Measurements from ENCODE around the gene MED8. TPM values are rescaled to one million over a fixed set of nuclear protein-coding genes. Genes with fewer than 3 reads are reported as not detected.
A peak's percentile ranks its signal among the peaks of the same experiment; 100 is the strongest.

MED8 gene
- total and polyA plus RNA-seq, 9 of the 15 experiments (the other 6 are each of a cell fraction or from before 2014, with no cell fraction given), result 23.0 to 120 (median 56.4) TPM

DNA sequence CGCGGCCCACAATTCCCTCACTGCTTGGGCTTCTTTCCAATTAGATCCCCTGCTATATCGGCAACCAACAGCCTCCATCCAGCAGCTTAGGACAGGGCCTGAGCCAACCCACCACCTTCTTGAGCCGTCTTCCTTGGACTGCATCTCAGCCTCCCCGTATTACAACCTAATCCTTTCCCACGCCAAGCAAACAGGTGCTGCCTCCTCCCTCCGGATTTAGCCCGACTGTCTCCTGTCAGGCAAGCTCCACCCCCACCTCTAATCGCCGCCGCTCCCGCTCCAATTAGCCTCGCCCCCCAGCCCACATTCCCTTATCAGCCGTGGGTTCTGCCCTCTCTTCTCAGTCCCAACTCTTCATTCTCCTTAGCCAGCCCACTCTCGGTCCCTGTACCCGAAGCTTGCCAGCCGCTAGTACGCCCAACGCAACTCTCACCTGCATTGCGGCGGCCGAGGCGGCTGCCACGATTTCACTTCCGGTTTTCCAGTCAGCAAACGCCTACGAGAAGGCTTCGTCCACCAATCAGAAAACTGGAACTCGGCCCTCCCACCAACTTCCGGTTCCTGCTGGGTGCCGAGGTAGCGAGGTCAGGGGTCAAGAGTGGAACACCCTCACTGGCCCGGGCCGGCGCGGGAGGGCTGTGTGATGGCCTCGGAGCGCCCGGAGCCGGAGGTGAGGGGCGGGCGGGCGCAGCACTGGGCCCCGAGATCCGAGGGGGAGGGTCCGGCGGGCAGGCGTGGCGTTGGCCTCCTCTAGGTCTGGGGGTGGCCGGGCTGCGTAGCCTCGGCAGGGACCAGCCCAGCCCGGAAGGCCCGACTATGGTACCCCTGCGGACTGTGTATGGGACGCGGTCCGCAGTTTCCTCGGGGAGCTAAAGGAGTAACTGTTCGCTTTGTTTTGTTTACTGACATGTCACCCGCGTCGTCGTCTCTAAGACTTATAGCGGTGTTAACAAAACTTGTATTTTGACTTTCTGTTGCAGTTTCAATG, at the start of gene MED8, which contains the start of gene SZT2 (continued):
- TF ChIP-seq ZNF609 (CRISPR knock-in tag; IDR thresholded peaks at IDR 0.05; ENCODE audit: borderline replicate concordance), result peak; percentile 37; the same call in 1 of the 2 replicates
- TF ChIP-seq, protein P1, sequence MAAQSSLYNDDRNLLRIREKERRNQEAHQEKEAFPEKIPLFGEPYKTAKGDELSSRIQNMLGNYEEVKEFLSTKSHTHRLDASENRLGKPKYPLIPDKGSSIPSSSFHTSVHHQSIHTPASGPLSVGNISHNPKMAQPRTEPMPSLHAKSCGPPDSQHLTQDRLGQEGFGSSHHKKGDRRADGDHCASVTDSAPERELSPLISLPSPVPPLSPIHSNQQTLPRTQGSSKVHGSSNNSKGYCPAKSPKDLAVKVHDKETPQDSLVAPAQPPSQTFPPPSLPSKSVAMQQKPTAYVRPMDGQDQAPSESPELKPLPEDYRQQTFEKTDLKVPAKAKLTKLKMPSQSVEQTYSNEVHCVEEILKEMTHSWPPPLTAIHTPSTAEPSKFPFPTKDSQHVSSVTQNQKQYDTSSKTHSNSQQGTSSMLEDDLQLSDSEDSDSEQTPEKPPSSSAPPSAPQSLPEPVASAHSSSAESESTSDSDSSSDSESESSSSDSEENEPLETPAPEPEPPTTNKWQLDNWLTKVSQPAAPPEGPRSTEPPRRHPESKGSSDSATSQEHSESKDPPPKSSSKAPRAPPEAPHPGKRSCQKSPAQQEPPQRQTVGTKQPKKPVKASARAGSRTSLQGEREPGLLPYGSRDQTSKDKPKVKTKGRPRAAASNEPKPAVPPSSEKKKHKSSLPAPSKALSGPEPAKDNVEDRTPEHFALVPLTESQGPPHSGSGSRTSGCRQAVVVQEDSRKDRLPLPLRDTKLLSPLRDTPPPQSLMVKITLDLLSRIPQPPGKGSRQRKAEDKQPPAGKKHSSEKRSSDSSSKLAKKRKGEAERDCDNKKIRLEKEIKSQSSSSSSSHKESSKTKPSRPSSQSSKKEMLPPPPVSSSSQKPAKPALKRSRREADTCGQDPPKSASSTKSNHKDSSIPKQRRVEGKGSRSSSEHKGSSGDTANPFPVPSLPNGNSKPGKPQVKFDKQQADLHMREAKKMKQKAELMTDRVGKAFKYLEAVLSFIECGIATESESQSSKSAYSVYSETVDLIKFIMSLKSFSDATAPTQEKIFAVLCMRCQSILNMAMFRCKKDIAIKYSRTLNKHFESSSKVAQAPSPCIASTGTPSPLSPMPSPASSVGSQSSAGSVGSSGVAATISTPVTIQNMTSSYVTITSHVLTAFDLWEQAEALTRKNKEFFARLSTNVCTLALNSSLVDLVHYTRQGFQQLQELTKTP (IDR thresholded peaks at IDR 0.05; ENCODE audit: low read depth in 1 of 2, partially characterized antibody in 2 of 2), result peak; percentile 65 to 76
- TF ChIP-seq ZFP1 (CRISPR knock-in tag; IDR thresholded peaks at IDR 0.05), result no peak
- peak; percentile 53 for TF ChIP-seq NFE2 (IDR thresholded peaks at IDR 0.05; ENCODE audit: low read depth)
- TF ChIP-seq NR1H2 (CRISPR knock-in tag; IDR thresholded peaks at IDR 0.05), result no peak
- no peak for TF ChIP-seq ZNF551 (CRISPR knock-in tag; IDR thresholded peaks at IDR 0.05)
- no peak for TF ChIP-seq HMG20A (CRISPR knock-in tag; conservative IDR thresholded peaks at IDR 0.05)
- TF ChIP-seq RBFOX2 (IDR thresholded peaks at IDR 0.05; ENCODE audit: low read depth, low read length), result peak; percentile 98
- TF ChIP-seq ZBTB33 (CRISPR knock-in tag; IDR thresholded peaks at IDR 0.05), result peak; percentile 13; the same call in 1 of the 2 replicates
- TF ChIP-seq BRD4 (IDR thresholded peaks at IDR 0.05), result peak; percentile 89; the same call in 1 of the 2 replicates
- peak; percentile 76 for TF ChIP-seq MAFG (tag; conservative IDR thresholded peaks at IDR 0.05)
- peak; percentile 87 for TF ChIP-seq SAP30 (IDR thresholded peaks at IDR 0.05; ENCODE audit: borderline replicate concordance, insufficient read depth, low read depth, low read length, poor library complexity, severe bottlenecking)
- TF ChIP-seq ETV1 (tag; conservative IDR thresholded peaks at IDR 0.05; ENCODE audit: low read depth), result peak; percentile 80
- peak; percentile 61 for TF ChIP-seq MTA1 (IDR thresholded peaks at IDR 0.05; ENCODE audit: borderline replicate concordance)
- peak; percentile 41; the same call in 1 of the 2 replicates for TF ChIP-seq ERF (CRISPR knock-in tag; IDR thresholded peaks at IDR 0.05)
